H9 (cell line): ENCODE results near the gene TCTN2. TPM values are rescaled to one million over a fixed set of nuclear protein-coding genes. Genes with fewer than 3 reads are reported as not detected.

ENCODE experiments used
- DNase-seq: peaks from one replicate; pipeline ENCODE4 v3.0.0-alpha.2; 2017
- H2AFZ ChIP-seq: one replicate; pipeline ENCODE4 v1.6.1; 2013; ENCODE audit warnings: mild to moderate bottlenecking, low read length, control low read depth, moderate library complexity
- H2AK5ac ChIP-seq: 2 replicates; pipeline ENCODE4 v1.6.1; 2013; ENCODE audit warnings: low read length, control low read depth, mixed read lengths; ENCODE audit not compliant: insufficient read length
- H2BK120ac ChIP-seq: one replicate; pipeline ENCODE4 v1.6.1; 2013; ENCODE audit warnings: low read depth, mild to moderate bottlenecking, low read length, control low read depth, inconsistent platforms; ENCODE audit not compliant: poor library complexity, severe bottlenecking
- H2BK12ac ChIP-seq: 2 replicates; pipeline ENCODE4 v1.6.1; 2013; ENCODE audit warnings: low read length, control low read depth, mixed read lengths, low read depth; ENCODE audit not compliant: insufficient read length
- H2BK15ac ChIP-seq: 2 replicates; pipeline ENCODE4 v1.6.1; 2013; ENCODE audit warnings: low read depth, low read length, control low read depth
- H2BK20ac ChIP-seq: one replicate; pipeline ENCODE4 v1.6.1; 2013; ENCODE audit warnings: low read depth, mild to moderate bottlenecking, low read length, control low read depth, inconsistent platforms; ENCODE audit not compliant: poor library complexity, severe bottlenecking
- H2BK5ac ChIP-seq: 2 replicates; pipeline ENCODE4 v1.6.1; 2013; ENCODE audit warnings: low read length, control low read depth, mixed read lengths; ENCODE audit not compliant: insufficient read length
- H3K14ac ChIP-seq: 2 replicates; pipeline ENCODE4 v1.6.1; 2013; ENCODE audit warnings: low read length, control low read depth; ENCODE audit not compliant: insufficient read depth
- H3K18ac ChIP-seq: 2 replicates; pipeline ENCODE4 v1.6.1; 2013; ENCODE audit warnings: low read depth, mild to moderate bottlenecking, mixed read lengths, low read length, control low read depth; ENCODE audit not compliant: insufficient read length
- H3K23ac ChIP-seq: 2 replicates; pipeline ENCODE4 v1.6.1; 2013; ENCODE audit warnings: low read length, control low read depth, mixed read lengths, low read depth; ENCODE audit not compliant: insufficient read length
- H3K23me2 ChIP-seq: 2 replicates; pipeline ENCODE4 v1.6.1; 2013; ENCODE audit warnings: low read depth, mild to moderate bottlenecking, mixed read lengths, low read length, control low read depth; ENCODE audit not compliant: insufficient read length, poor library complexity, severe bottlenecking
- H3K27ac ChIP-seq: 2 replicates; pipeline ENCODE4 v1.5.1; 2013; ENCODE audit warnings: low read length, control low read depth, mixed read lengths, low read depth; ENCODE audit not compliant: insufficient read length
- H3K27me3 ChIP-seq: 2 replicates; pipeline ENCODE4 v1.6.1; 2013; ENCODE audit warnings: low read length, control low read depth, inconsistent platforms; ENCODE audit not compliant: insufficient read depth
- H3K4ac ChIP-seq: 2 replicates; pipeline ENCODE4 v1.6.1; 2013; ENCODE audit warnings: low read depth, mild to moderate bottlenecking, control low read depth, inconsistent platforms, low read length, moderate library complexity
- H3K4me1 ChIP-seq: 2 replicates; pipeline ENCODE4 v1.6.1; 2013; ENCODE audit warnings: low read length, control low read depth, inconsistent platforms; ENCODE audit not compliant: insufficient read depth
- H3K4me2 ChIP-seq: 2 replicates; pipeline ENCODE4 v1.6.1; 2013; ENCODE audit warnings: low read length, control low read depth, mixed read lengths; ENCODE audit not compliant: insufficient read length, insufficient read depth
- H3K56ac ChIP-seq: 2 replicates; pipeline ENCODE4 v1.6.1; 2013; ENCODE audit warnings: low read depth, mild to moderate bottlenecking, mixed read lengths, low read length, control low read depth; ENCODE audit not compliant: insufficient read length
- H3K79me1 ChIP-seq: 2 replicates; pipeline ENCODE4 v1.6.1; 2013; ENCODE audit warnings: low read depth, mild to moderate bottlenecking, moderate library complexity, low read length, control low read depth, inconsistent platforms; ENCODE audit not compliant: insufficient read depth, poor library complexity, severe bottlenecking
- H3K79me2 ChIP-seq: 2 replicates; pipeline ENCODE4 v1.6.1; 2013; ENCODE audit warnings: low read length, control low read depth, inconsistent platforms; ENCODE audit not compliant: insufficient read depth
- H3K9ac ChIP-seq: 2 replicates; pipeline ENCODE4 v1.6.1; 2013; ENCODE audit warnings: low read length, control low read depth, mixed read lengths; ENCODE audit not compliant: insufficient read length; ENCODE audit errors: extremely low read depth
- H3K9me3 ChIP-seq: one replicate; pipeline ENCODE4 v1.6.1; 2013; ENCODE audit warnings: low read depth, low read length, inconsistent platforms; ENCODE audit not compliant: control insufficient read depth
- H3T11ph ChIP-seq: one replicate; pipeline ENCODE4 v1.6.1; 2013; ENCODE audit warnings: mild to moderate bottlenecking, low read length, control low read depth, inconsistent platforms
- H4K20me1 ChIP-seq: one replicate; pipeline ENCODE4 v1.6.1; 2013; ENCODE audit not compliant: control insufficient read depth, insufficient read length, insufficient read depth
- H4K5ac ChIP-seq: 2 replicates; pipeline ENCODE4 v1.6.1; 2013; ENCODE audit warnings: low read depth, mild to moderate bottlenecking, mixed read lengths, low read length, control low read depth; ENCODE audit not compliant: insufficient read length
- H4K8ac ChIP-seq: replicated peaks from 2 replicates; pipeline ENCODE4 v1.6.1; 2013; ENCODE audit warnings: low read length, control low read depth, mixed read lengths, low read depth; ENCODE audit not compliant: insufficient read length
- H4K91ac ChIP-seq: 2 replicates; pipeline ENCODE4 v1.6.1; 2013; ENCODE audit warnings: low read depth, mild to moderate bottlenecking, moderate library complexity, mixed read lengths, low read length, control low read depth; ENCODE audit not compliant: insufficient read length
- H3K27ac Mint-ChIP-seq, 3 experiments: 2 replicates in 2 of 3; 3 replicates in 1 of 3; pipeline ENCODE4 v1.8.0; 2020 to 2021; ENCODE audit warnings: mixed read lengths in 3 of 3, mild to moderate bottlenecking in 1 of 3, moderate library complexity in 1 of 3
- H3K27me3 Mint-ChIP-seq: 2 replicates; pipeline ENCODE4 v1.8.0; 2021; ENCODE audit warnings: low read depth, mild to moderate bottlenecking, moderate library complexity, mixed read lengths
- H3K36me3 Mint-ChIP-seq, 3 experiments: 2 replicates in 2 of 3; 3 replicates in 1 of 3; pipeline ENCODE4 v1.8.0; 2020 to 2021; ENCODE audit warnings: low read depth in 3 of 3, mixed read lengths in 3 of 3; ENCODE audit not compliant: insufficient read depth in 1 of 3
- H3K4me1 Mint-ChIP-seq, 2 experiments: 2 replicates each; pipeline ENCODE4 v1.8.0; 2020; ENCODE audit warnings: mixed read lengths in 2 of 2
- H3K4me3 Mint-ChIP-seq, 2 experiments: 2 replicates in 1 of 2; 3 replicates in 1 of 2; pipeline ENCODE4 v1.8.0; 2020 to 2021; ENCODE audit warnings: mild to moderate bottlenecking in 2 of 2, mixed read lengths in 2 of 2, moderate library complexity in 1 of 2
- H3K9me3 Mint-ChIP-seq, 2 experiments: 2 replicates in 1 of 2; 3 replicates in 1 of 2; pipeline ENCODE4 v1.8.0; 2020; ENCODE audit warnings: mild to moderate bottlenecking in 2 of 2, mixed read lengths in 2 of 2, moderate library complexity in 1 of 2
- WGBS: extraction: QIAGEN DNeasy Blood & Tissue Kit; methylation state at CpG from one replicate; pipeline ENCODE4 v1.1.7; 2013; ENCODE audit warnings: missing lambda C conversion rate, low lambda C conversion rate, mixed read lengths; ENCODE audit not compliant: insufficient read length; ENCODE audit errors: extremely low coverage; 5-methylcytosine and 5-hydroxymethylcytosine counted together
- total RNA-seq: library from RNA; stranded (reverse); gene quantifications from 2 replicates; pipeline ENCODE4 v1.2.1, GENCODE V29; 2021
- TF ChIP-seq, protein P1 (sequence below): fragments of 200-600 bp; sonication (generic); conservative IDR thresholded peaks from 3 replicates; pipeline ENCODE4 v1.8.0; 2021; ENCODE audit warnings: antibody characterized with exemption, mild to moderate bottlenecking

Gene TCTN2
- total RNA-seq, 1 experiment from 2014 or later = 7.4 TPM

DNA sequence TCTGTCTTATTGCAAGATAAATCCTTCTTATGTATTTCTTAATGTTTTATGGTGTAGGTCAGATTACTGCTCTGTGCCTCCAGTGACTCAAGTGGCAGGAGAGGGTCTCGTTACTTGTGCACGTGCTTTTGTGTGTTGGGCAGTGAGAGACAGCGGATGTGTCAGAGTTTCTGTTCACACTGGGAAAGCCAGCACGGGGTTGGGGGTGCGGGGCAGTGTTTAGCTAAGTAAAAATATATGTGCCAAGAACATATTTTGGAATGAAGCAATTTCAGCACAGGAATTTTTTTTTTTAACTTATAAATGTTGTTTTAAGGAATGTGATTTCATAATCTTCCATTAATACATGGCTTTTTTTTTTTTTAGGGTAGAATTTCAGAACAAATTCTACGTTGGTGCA, 86.6 kb downstream of the TCTN2 start:
- Histone ChIP-seq H3K27me3 (no peaks in the 10 kb centered on the region), H3T11ph (no peak overlapping the region), H3K79me1 (no peaks in the 10 kb centered on the region), H3K9ac (no peak overlapping the region), H2BK15ac (no peak overlapping the region), H3K27ac (no peak overlapping the region), H3K23ac (no peak overlapping the region), H3K18ac (no peak overlapping the region), H4K91ac (no peak overlapping the region), H4K8ac (no peak overlapping the region), H2BK20ac (no peak overlapping the region), H2AK5ac (no peak overlapping the region), H4K20me1 (no peaks in the 10 kb centered on the region), H3K14ac (no peak overlapping the region), H4K5ac (no peak overlapping the region), H3K79me2 (no peaks in the 10 kb centered on the region), H2AFZ (no peak overlapping the region), H2BK12ac (no peak overlapping the region), H3K4ac (no peak overlapping the region), H2BK120ac (no peak overlapping the region), H3K23me2 (peaks cover 8% of the 10 kb centered on the region), H3K4me2 (no peak overlapping the region), H3K4me1 (no peaks in the 10 kb centered on the region), H3K56ac (no peak overlapping the region), H2BK5ac (no peak overlapping the region), H3K9me3 (no peaks in the 10 kb centered on the region)
- TF ChIP-seq, protein P1, sequence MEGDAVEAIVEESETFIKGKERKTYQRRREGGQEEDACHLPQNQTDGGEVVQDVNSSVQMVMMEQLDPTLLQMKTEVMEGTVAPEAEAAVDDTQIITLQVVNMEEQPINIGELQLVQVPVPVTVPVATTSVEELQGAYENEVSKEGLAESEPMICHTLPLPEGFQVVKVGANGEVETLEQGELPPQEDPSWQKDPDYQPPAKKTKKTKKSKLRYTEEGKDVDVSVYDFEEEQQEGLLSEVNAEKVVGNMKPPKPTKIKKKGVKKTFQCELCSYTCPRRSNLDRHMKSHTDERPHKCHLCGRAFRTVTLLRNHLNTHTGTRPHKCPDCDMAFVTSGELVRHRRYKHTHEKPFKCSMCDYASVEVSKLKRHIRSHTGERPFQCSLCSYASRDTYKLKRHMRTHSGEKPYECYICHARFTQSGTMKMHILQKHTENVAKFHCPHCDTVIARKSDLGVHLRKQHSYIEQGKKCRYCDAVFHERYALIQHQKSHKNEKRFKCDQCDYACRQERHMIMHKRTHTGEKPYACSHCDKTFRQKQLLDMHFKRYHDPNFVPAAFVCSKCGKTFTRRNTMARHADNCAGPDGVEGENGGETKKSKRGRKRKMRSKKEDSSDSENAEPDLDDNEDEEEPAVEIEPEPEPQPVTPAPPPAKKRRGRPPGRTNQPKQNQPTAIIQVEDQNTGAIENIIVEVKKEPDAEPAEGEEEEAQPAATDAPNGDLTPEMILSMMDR = no peak
- no peak overlapping the region for H3K27ac Mint-ChIP-seq
- H3K4me3 Mint-ChIP-seq = no peak overlapping the region
- no CpG with 5 or more reads among the region's 6 CpGs for WGBS
- H3K9me3 Mint-ChIP-seq = no peaks in the 10 kb centered on the region
- peaks cover 21 to 45% (median 35%) of the 10 kb centered on the region in 3 experiments; a peak in 6 of 7 replicates for H3K36me3 Mint-ChIP-seq
- peaks cover 5 to 6% of the 10 kb centered on the region in 2 experiments for H3K4me1 Mint-ChIP-seq
- no peak for DNase-seq
- peaks cover 1% of the 10 kb centered on the region for H3K27me3 Mint-ChIP-seq

Other genes with a start within 250 kb of the TCTN2 start
- 1.3 and 1.4 TPM in 2 replicates for gene RILPL2, start 234.4 kb upstream of the TCTN2 start, total RNA-seq
- 16.3 and 16.5 TPM in 2 replicates for gene SNRNP35, start 213.0 kb upstream of the TCTN2 start, total RNA-seq
- gene RILPL1, start 137.4 kb upstream of the TCTN2 start, total RNA-seq = 7.9 and 8.1 TPM in 2 replicates
- 204 and 205 TPM in 2 replicates for gene TMED2, start 86.6 kb upstream of the TCTN2 start, total RNA-seq
- gene DDX55, start 69.0 kb upstream of the TCTN2 start, total RNA-seq = 47.1 and 51.7 TPM in 2 replicates
- 55.7 and 59.8 TPM in 2 replicates for gene EIF2B1, start 37.4 kb upstream of the TCTN2 start, total RNA-seq
- 39.2 and 41.0 TPM in 2 replicates for gene GTF2H3, start 37.3 kb upstream of the TCTN2 start, total RNA-seq
- gene ATP6V0A2, start 41.2 kb downstream of the TCTN2 start, total RNA-seq = 56.9 and 58.0 TPM in 2 replicates
- 0.17 and 0.22 TPM in 2 replicates for gene DNAH10, start 91.2 kb downstream of the TCTN2 start, total RNA-seq